GM18498 (cell line): ENCODE measurements around the gene FAM117B.

Experiments used
- ATAC-seq: cut with Tn5 transposase; IDR thresholded peaks from one replicate; pipeline ENCODE4 v1.9.1; 2021; ENCODE audit warnings: mild to moderate bottlenecking, moderate library complexity; ENCODE audit not compliant: unreplicated experiment

Gene FAM117B

DNA sequence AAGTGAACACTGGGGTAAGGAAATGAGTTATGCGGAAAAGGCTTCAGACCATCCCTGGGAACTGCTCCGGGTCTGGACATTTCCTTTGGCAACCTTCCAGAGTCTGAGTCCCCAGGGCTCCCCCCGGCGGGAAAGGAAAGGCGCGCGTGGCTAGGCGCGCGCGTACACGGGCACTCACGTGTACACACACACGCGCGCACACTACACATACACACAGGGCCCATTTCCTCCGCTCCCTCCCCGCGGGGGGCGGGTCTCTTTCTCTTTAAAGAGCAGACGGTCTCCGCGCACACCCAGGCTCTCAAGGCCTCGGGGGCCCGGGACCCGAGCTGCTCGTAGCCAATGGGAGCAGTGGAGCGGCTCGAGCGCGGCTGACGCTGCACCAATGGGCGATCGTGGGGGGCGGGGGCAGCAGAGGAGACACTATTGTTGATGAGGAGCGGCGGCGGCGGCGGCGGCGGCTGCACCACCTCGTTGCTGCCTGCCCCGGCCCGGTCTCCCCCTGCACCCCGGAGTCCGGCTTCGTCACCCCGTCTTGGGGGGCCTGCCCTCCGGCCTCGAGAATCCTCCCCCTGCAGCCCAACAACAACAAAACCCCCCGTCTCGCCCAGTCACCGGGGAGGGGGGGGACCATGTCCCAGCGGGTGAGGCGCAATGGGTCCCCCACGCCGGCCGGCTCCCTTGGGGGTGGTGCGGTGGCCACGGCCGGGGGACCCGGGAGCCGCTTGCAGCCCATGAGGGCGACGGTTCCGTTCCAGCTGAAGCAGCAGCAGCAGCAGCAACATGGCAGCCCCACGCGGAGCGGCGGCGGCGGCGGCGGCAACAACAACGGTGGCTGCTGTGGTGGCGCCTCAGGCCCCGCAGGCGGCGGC lies at the start of gene FAM117B:
TSS of gene FAM117B (plus strand) at position 414 of the 872 bp plus-strand sequence. CDS start at position 633, 219 bp downstream.
- ATAC-seq: peak; percentile 92

- peak; percentile 82 for ATAC-seq
These were observed 45.9 kb upstream of the FAM117B start for GRCh38 chr2:202588647-202589581.

DNA sequence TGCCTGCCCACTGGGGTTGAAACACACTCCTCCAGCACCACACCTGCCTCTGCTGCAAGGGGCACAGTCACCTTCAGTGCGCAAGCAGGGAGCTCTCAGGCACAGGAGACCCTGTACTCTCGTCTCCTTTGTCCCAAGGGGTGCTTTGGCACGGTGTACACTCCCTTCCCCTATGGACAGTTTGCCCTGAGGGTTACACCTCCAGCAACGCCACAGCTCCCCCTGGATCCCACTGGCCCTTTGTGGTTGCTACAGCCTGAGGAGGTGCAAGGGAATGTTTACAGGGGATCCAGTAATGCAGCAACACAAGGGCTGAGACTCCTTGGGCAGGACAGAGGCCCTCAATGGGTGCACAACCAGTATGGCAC lies 45.2 kb upstream of the FAM117B start:
- ATAC-seq: no peak

DNA sequence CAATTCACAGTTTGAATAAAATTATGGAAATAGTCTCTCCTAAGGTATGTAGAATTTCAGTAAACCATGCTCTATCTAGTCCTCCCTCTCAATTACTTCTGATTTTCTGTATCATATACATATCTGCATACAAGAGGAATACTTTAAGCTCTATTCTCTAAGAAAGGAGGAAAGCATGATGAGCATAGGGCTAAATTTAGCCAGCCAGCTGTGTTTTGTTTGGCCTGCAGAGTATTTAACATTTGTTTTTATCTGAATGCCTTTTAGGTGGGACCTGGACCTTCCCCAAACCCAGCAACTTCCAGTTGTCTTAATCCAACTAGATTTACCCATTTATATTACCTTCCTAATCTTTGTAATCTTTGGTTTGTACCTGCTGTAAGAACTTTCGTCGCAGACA lies 42.2 kb upstream of the FAM117B start:
- no peak for ATAC-seq

- no peak for ATAC-seq
These were observed 35.7 kb upstream of the FAM117B start for GRCh38 chr2:202599105-202599504.

DNA sequence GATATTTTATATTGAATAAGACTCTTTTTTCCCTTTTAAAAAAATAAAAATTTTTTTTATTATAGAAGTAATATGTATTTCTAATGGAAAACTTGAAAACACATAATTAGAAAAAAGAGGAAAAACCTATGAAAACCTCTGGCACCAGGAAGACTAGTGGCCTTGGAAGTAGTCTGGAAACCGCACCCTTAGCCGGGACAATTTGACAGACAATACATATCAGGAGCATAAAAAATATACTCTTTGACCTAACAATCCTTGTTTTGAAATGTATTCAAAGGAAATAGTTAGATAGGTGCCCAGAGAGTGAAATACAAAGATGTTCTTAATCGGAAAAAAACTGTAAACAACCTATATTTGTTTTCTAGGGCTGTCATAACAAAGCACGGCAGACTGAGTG lies 34.9 kb upstream of the FAM117B start:
- ATAC-seq: no peak

- no peak for ATAC-seq
These were observed 30.1 kb upstream of the FAM117B start for GRCh38 chr2:202604699-202605098.

- ATAC-seq: no peak
These were observed 29.6 kb upstream of the FAM117B start for GRCh38 chr2:202605174-202605573.

DNA sequence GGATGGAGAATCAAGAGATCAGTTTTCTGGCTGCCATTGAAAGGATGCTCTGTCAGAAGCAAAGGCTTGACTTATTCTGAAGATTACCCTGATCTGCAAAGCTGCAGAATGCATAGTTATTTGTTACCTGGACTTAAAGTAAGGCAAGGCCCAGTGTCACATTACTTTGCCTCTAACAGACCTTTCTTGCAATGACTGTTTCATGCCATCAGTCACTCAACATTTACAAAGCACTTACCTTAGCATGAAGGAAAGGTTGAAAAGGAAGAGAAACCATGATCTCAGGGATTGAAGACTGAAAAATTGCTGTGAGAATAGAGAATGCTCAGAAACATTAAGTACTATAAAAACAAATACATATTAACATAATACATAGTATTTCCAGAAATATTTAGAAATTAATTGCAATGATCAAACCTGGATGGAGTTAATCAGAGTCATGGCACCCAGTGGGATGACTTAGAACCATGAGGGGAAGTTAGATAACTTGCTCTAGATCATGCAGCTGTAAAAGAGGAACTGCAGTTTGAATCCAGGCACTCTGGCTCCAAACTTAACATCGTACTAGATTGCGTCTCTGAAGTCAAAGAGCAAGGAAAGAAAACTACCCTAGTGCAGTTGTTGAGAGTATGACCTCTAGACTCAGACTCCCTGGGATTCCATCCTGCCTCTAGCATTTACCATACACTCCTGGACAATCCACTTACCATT lies 26.5 kb upstream of the FAM117B start:
- peak; percentile 35 for ATAC-seq

DNA sequence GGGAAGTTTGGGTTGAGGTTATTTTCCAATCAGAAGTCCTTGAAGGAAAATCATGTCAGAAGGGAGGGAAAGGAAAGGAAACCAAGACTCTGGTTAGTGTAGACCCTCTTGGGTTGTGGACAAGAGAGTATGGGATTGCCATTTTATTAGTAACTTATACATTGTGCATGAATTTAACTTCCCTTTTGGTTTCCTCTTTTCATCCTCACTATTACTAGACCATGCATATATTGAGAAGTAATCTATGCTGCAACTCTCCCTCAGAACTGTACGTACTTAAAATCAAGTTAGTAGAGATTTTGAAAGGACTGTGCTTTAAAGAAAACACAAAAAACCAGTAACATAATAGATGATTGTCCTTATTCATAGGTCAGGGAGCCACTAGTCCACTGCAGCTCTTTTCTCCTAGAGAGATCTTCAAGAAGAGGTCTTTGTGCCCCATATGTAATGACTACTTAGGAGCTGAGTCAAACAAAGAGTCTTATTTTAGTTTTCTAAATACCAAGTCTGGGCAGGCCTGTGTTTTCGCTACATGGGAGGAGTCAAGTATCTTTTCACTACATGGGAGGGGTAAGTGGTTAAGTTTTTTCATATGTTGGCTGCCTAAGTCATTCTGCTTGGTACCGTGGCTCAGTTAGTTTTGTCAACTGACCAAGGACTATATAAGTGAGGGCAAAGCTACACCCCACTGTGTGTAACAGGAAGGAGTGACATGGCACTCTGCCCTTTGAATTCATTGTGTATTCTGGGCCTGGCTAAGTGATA lies 25.2 kb upstream of the FAM117B start:
- ATAC-seq: peak; percentile 92

DNA sequence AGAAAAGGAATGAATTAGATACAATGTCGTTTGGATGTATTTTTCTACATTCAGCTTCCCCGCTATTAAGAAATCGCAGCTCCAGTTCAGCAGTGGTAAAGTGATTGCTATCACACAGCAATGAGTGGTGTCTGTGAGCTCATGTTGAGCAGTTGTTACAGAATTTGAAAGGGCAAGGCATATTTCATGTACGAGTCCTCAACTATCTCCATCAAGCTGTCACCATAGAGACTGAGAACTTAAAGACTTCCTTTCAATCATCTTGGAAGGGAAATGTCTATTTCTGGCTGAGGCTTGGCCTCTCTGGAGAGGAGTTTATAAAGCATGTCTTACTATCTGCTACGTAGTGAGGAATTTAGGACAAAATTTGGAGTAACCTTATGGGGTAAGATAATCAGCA lies 24.4 kb upstream of the FAM117B start:
- no peak for ATAC-seq

GRCh38 chr2:202612145-202612544 lies 22.6 kb upstream of the FAM117B start:
- ATAC-seq: no peak

- ATAC-seq: no peak
These were observed 21.3 kb upstream of the FAM117B start for GRCh38 chr2:202613479-202613878.

DNA sequence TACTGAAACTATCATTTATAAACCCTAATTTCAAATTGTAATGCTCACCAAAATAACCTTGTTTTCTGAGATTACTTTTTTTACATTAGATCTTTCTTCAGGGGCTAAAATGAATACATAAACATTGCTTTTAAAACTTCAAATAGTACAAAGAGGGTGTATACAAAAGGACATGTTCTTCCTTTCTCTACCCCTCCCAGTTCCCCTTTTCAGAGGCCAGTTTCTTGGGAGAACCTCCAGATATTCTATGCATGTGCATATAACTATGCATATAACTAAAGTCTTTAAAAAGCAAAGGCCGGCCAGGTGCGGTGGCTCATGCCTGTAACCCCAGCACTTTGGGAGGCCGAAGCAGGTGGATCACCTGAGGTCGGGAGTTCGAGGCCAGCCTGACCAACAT lies 10.6 kb upstream of the FAM117B start:
- ATAC-seq: no peak

GRCh38 chr2:202627042-202627441 lies 7.7 kb upstream of the FAM117B start:
- no peak for ATAC-seq

GRCh38 chr2:202628646-202629198 lies 6.0 kb upstream of the FAM117B start:
- ATAC-seq: no peak

DNA sequence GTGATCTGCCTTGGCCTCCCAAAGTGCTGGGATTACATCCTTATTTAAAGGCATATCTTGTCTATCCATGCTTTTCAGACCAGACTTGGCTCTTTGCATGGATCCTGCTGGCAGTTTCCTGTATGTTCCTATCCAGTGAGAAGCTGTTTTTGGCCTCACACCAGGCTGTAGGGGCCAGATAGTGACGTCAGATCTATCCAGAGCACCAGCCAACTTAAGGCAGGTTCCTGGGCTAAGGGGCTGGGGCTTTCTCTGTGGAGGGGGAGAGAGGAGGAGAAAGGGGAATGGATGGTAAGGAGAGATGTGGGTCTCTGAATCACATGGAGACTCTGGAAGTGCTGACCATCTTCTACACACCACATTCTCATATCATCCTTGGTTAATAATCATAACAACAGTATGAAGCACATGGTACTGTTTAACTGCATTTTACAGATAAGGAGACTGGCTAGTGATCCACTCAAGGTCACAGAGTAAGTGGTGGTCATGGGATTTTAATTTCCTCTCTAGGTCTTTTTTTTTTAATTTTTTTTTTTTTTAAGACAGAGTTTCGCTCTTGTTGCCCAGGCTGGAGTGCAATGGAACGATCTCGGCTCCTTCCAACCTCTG lies 2.0 kb upstream of the FAM117B start:
- no peak for ATAC-seq

DNA sequence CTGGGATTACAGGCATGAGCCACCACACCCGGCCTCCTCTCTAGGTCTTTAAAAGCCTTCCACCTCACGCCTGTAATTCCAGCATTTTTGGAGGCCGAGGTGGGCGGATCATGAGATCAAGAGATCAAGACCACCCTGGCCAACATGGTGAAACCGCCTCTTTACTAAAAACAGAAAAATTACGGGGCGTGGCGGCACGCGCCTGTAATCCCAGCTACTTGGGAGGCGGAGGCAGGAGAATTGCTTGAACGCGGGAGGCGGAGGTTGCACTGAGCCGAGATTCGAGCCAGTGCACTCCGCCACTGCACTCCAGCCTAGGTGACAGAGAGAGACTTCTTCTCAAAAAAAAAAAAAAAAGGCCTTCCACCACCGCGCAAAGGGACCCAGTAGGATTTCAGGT lies 1.3 kb upstream of the FAM117B start:
- ATAC-seq: no peak

GRCh38 chr2:202635428-202636212 lies 851 bp downstream of the FAM117B start:
- ATAC-seq: peak; percentile 61
